Middle frontal gyrus (tissue), 1 donor: ENCODE measurements around the gene ZNHIT1.
"Not testable (repeated sequence)": the region's sequence is repeated elsewhere in the genome, so short reads cannot be mapped to it uniquely, and the experiment has no call there.

Experiments used
- DNase-seq: peaks from one replicate; pipeline ENCODE4 v3.0.0-alpha.2; 2015; ENCODE audit warnings: low spot score; ENCODE audit errors: extremely low spot score

Gene ZNHIT1

GRCh38 chr7:101186844-101187428 is 31.0 kb upstream of the ZNHIT1 start:
- no peak for DNase-seq

GRCh38 chr7:101189109-101189508 is 28.9 kb upstream of the ZNHIT1 start:
- DNase-seq = no peak

- no peak for DNase-seq
Observed at GRCh38 chr7:101195884-101196283, 22.1 kb upstream of the ZNHIT1 start.

GRCh38 chr7:101197991-101198390 is 20.0 kb upstream of the ZNHIT1 start:
- no peak for DNase-seq

GRCh38 chr7:101198476-101198875 is 19.5 kb upstream of the ZNHIT1 start:
- no peak for DNase-seq

GRCh38 chr7:101199522-101199921 is 18.4 kb upstream of the ZNHIT1 start:
- DNase-seq = not testable (repeated sequence)

- no peak for DNase-seq
Observed at GRCh38 chr7:101200504-101200861, 17.5 kb upstream of the ZNHIT1 start.

GRCh38 chr7:101200862-101201599 is 16.9 kb upstream of the ZNHIT1 start, which contains the start of gene MOGAT3:
MOGAT3 (minus strand) TSS chr7:101201036; CDS start chr7:101200854, 182 bp downstream.
- no peak for DNase-seq

GRCh38 chr7:101201695-101202602 is 16.0 kb upstream of the ZNHIT1 start:
- no peak for DNase-seq

- no peak for DNase-seq
Observed at GRCh38 chr7:101202603-101202918, 15.4 kb upstream of the ZNHIT1 start.

GRCh38 chr7:101203740-101204738 is 13.9 kb upstream of the ZNHIT1 start:
- not testable (repeated sequence) for DNase-seq

- no peak for DNase-seq
Observed at GRCh38 chr7:101205901-101206664, 11.9 kb upstream of the ZNHIT1 start.

- DNase-seq = no peak
Observed at GRCh38 chr7:101206665-101207042, 11.3 kb upstream of the ZNHIT1 start.

GRCh38 chr7:101207459-101207858 is 10.5 kb upstream of the ZNHIT1 start:
- no peak for DNase-seq

GRCh38 chr7:101208794-101209193 is 9.2 kb upstream of the ZNHIT1 start:
- DNase-seq = no peak

GRCh38 chr7:101210143-101210542 is 7.8 kb upstream of the ZNHIT1 start:
- DNase-seq = no peak

- DNase-seq = no peak
Observed at GRCh38 chr7:101211501-101211900, 6.5 kb upstream of the ZNHIT1 start.

GRCh38 chr7:101212014-101212413 is 6.0 kb upstream of the ZNHIT1 start:
- DNase-seq = no peak

- no peak for DNase-seq
Observed at GRCh38 chr7:101216001-101216859, 1.7 kb upstream of the ZNHIT1 start.
